ENCODE measurements around the gene HEPN1. TPM values are rescaled to one million over a fixed set of nuclear protein-coding genes. Genes with fewer than 3 reads are reported as not detected.

HEPN1 gene
- total and polyA plus RNA-seq, 2 donors (not counting 3 experiments of a cell fraction or from before 2014, with no cell fraction given), result not detected

GRCh38 chr11:124873951-124874350, 45.1 kb upstream of the HEPN1 start:
- ChIA-PET POLR2A (no interaction called here), CTCF (no interaction called here)
- Histone ChIP-seq H3K27ac (ENCODE audit: insufficient read depth, low read depth, low read length) (no peak overlapping the region), H4K20me1 (replicated peaks; ENCODE audit: control insufficient read depth, extremely low read depth, insufficient read depth, low read length) (no peaks in the 10 kb centered on the region), H3K27me3 (ENCODE audit: control insufficient read depth in 2 of 2, insufficient read depth in 2 of 2, low read length in 2 of 2) (peaks cover 40 to 47% of the 10 kb centered on the region in 2 experiments), H3K79me2 (ENCODE audit: control insufficient read depth, insufficient read depth, low read length) (no peaks in the 10 kb centered on the region), H3K4me3 (replicated peaks in 1 of 3; ENCODE audit: insufficient read depth in 1 of 3, low read depth in 1 of 3, low read length in 3 of 3) (no peak overlapping the region), H3K9me3 (replicated peaks; ENCODE audit: control insufficient read depth, insufficient read depth, low read length) (no peaks in the 10 kb centered on the region), H3K9ac (replicated peaks; ENCODE audit: extremely low read depth, insufficient read depth, low read length) (no peak overlapping the region), H2AFZ (ENCODE audit: low read depth, low read length) (no peak overlapping the region), H3K9me1 (replicated peaks; ENCODE audit: control insufficient read depth, extremely low read depth, insufficient read depth, low read length) (no peaks in the 10 kb centered on the region), H3K4me2 (ENCODE audit: insufficient read depth, low read length) (no peak overlapping the region), H3K36me3 (ENCODE audit: control insufficient read depth in 2 of 2, extremely low read depth in 1 of 2, insufficient read depth in 2 of 2, low read length in 2 of 2) (no peaks in the 10 kb centered on the region), H3K4me1 (ENCODE audit: control insufficient read depth, extremely low read depth, insufficient read depth, low read length) (peaks cover 21% of the 10 kb centered on the region)
- no peak for FAIRE-seq
- no peak for DNase-seq (ENCODE audit: low read depth, low spot score)
- intact Hi-C loops (cut with micrococcal nuclease) (no loop called here), dilution Hi-C loops (cut with MboI; ENCODE audit: extremely low pct_ligation_motif_present, low sequenced_read_pairs) (no loop called here)
- no TSS peak for BruUV-seq (replicated peaks)
- TF ChIP-seq CTCF (IDR thresholded peaks at IDR 0.05; ENCODE audit: extremely low read depth in 1 of 2, insufficient read depth in 1 of 2, low read depth in 1 of 2, low read length in 2 of 2) (no peak), MAX (IDR thresholded peaks at IDR 0.05; ENCODE audit: insufficient read depth, insufficient read length) (no peak)

GRCh38 chr11:124874571-124875255, 44.3 kb upstream of the HEPN1 start:
- H3K4me1 ChIP-seq (ENCODE audit: control insufficient read depth, extremely low read depth, insufficient read depth, low read length), result peaks cover 21% of the 10 kb centered on the region
- H3K36me3 ChIP-seq (ENCODE audit: control insufficient read depth in 2 of 2, extremely low read depth in 1 of 2, insufficient read depth in 2 of 2, low read length in 2 of 2), result no peaks in the 10 kb centered on the region
- no peak overlapping the region for H2AFZ ChIP-seq (ENCODE audit: low read depth, low read length)
- no peaks in the 10 kb centered on the region for H3K9me3 ChIP-seq (replicated peaks; ENCODE audit: control insufficient read depth, insufficient read depth, low read length)
- no peak overlapping the region for H3K4me2 ChIP-seq (ENCODE audit: insufficient read depth, low read length)
- H3K9me1 ChIP-seq (replicated peaks; ENCODE audit: control insufficient read depth, extremely low read depth, insufficient read depth, low read length), result no peaks in the 10 kb centered on the region
- BruUV-seq (replicated peaks), result no TSS peak
- H3K4me3 ChIP-seq (replicated peaks in 1 of 3; ENCODE audit: insufficient read depth in 1 of 3, low read depth in 1 of 3, low read length in 3 of 3), result no peak overlapping the region
- H4K20me1 ChIP-seq (replicated peaks; ENCODE audit: control insufficient read depth, extremely low read depth, insufficient read depth, low read length), result no peaks in the 10 kb centered on the region
- TF ChIP-seq MAX (IDR thresholded peaks at IDR 0.05; ENCODE audit: insufficient read depth, insufficient read length), result no peak
- no peak for TF ChIP-seq EZH2 (IDR thresholded peaks at IDR 0.05; ENCODE audit: borderline replicate concordance, low read depth, low read length, severe bottlenecking)
- no peak for TF ChIP-seq CTCF (IDR thresholded peaks at IDR 0.05; ENCODE audit: extremely low read depth in 1 of 2, insufficient read depth in 1 of 2, low read depth in 1 of 2, low read length in 2 of 2)
- no peak for TF ChIP-seq POLR2AphosphoS5 (IDR thresholded peaks at IDR 0.05; ENCODE audit: insufficient read depth, low read depth, low read length)
- no peak for TF ChIP-seq FOS (IDR thresholded peaks at IDR 0.05; ENCODE audit: borderline replicate concordance, insufficient read depth, low read length)
- ChIA-PET CTCF (interaction anchor here (1.1 to 2.0 kb wide), 2 partner anchors 8 to 111 kb away, joined by 5 to 53 read pairs; partner anchors contain the start of gene ROBO3), POLR2A (no interaction called here)
- intact Hi-C loops (cut with micrococcal nuclease) (no loop called here), dilution Hi-C loops (cut with MboI; ENCODE audit: extremely low pct_ligation_motif_present, low sequenced_read_pairs) (no loop called here)
- H3K9ac ChIP-seq (replicated peaks; ENCODE audit: extremely low read depth, insufficient read depth, low read length), result no peak overlapping the region
- FAIRE-seq (no peak), DNase-seq (ENCODE audit: low read depth, low spot score) (no peak)
- no peak overlapping the region for H3K27ac ChIP-seq (ENCODE audit: insufficient read depth, low read depth, low read length)
- H3K79me2 ChIP-seq (ENCODE audit: control insufficient read depth, insufficient read depth, low read length), result no peaks in the 10 kb centered on the region
- peaks cover 33 to 40% of the 10 kb centered on the region in 2 experiments for H3K27me3 ChIP-seq (ENCODE audit: control insufficient read depth in 2 of 2, insufficient read depth in 2 of 2, low read length in 2 of 2)

Data from endothelial cell of umbilical vein (primary cell).